Hepatocyte (in vitro differentiated cells): Measurements from ENCODE around the gene PHLPP1. TPM values are rescaled to one million over a fixed set of nuclear protein-coding genes. Genes with fewer than 3 reads are reported as not detected.

ENCODE experiments used
- DNase-seq: peaks from one replicate; pipeline ENCODE4 v3.0.0-alpha.2; 2016; ENCODE audit warnings: low spot score
- H2AFZ ChIP-seq: fragments of 200-600 bp; sonication (generic); 2 replicates; pipeline ENCODE4 v1.6.0; 2016; ENCODE audit warnings: antibody characterized with exemption, mild to moderate bottlenecking
- H3K27ac ChIP-seq: fragments of 200-600 bp; sonication (generic); 2 replicates; pipeline ENCODE4 v1.5.1; 2016; ENCODE audit warnings: mild to moderate bottlenecking
- H3K27me3 ChIP-seq: fragments of 200-600 bp; sonication (generic); 2 replicates; pipeline ENCODE4 v1.6.1; 2016
- H3K36me3 ChIP-seq: fragments of 200-600 bp; sonication (generic); replicated peaks from 2 replicates; pipeline ENCODE4 v1.5.1; 2016; ENCODE audit warnings: low read depth; ENCODE audit not compliant: insufficient read depth
- H3K4me1 ChIP-seq: fragments of 200-600 bp; sonication (generic); 2 replicates; pipeline ENCODE4 v1.5.1; 2016; ENCODE audit warnings: mild to moderate bottlenecking, moderate library complexity; ENCODE audit not compliant: insufficient read depth
- H3K4me2 ChIP-seq: fragments of 200-600 bp; sonication (generic); 2 replicates; pipeline ENCODE4 v1.6.0; 2016
- H3K4me3 ChIP-seq: fragments of 200-600 bp; sonication (generic); 2 replicates; pipeline ENCODE4 v1.5.1; 2016; ENCODE audit warnings: mild to moderate bottlenecking
- H3K79me2 ChIP-seq: fragments of 200-600 bp; sonication (generic); 2 replicates; pipeline ENCODE4 v1.6.0; 2017; ENCODE audit warnings: mild to moderate bottlenecking
- H3K9me2 ChIP-seq: fragments of 200-600 bp; sonication (generic); replicated peaks from 2 replicates; pipeline ENCODE4 v1.6.0; 2017; ENCODE audit warnings: mild to moderate bottlenecking; ENCODE audit not compliant: insufficient read depth
- H3K9me3 ChIP-seq: fragments of 200-600 bp; sonication (generic); 2 replicates; pipeline ENCODE4 v1.5.1; 2016; ENCODE audit warnings: low read depth, mild to moderate bottlenecking
- H4K20me1 ChIP-seq: fragments of 200-600 bp; sonication (generic); 2 replicates; pipeline ENCODE4 v1.6.0; 2016; ENCODE audit warnings: mild to moderate bottlenecking; ENCODE audit not compliant: insufficient read depth, poor library complexity, severe bottlenecking
- EZH2 ChIP-seq: fragments of 200-600 bp; sonication (generic); IDR thresholded peaks from 2 replicates; pipeline ENCODE4 v1.6.1; 2016; ENCODE audit warnings: antibody characterized with exemption, mild to moderate bottlenecking, borderline replicate concordance
- EZH2phosphoT487 ChIP-seq: fragments of 200-600 bp; sonication (generic); IDR thresholded peaks from one replicate; pipeline ENCODE4 v1.6.1; 2018; ENCODE audit warnings: antibody characterized with exemption, mild to moderate bottlenecking, low read depth, moderate library complexity; ENCODE audit not compliant: unreplicated experiment, severe bottlenecking
- WGBS: methylation state at CpG from one replicate; pipeline ENCODE4 v1.1.6; 2016; ENCODE audit warnings: low lambda C conversion rate; ENCODE audit errors: missing lambda C conversion rate; 5-methylcytosine and 5-hydroxymethylcytosine counted together
- polyA plus RNA-seq: library from polyadenylated mRNA; unstranded; fragments of >200 nt; fragmentation: Nextera tagmentation; extraction: Ambion mirVana; gene quantifications from 2 replicates; pipeline ENCODE4 v1.2.1, GENCODE V29; 2016
- total RNA-seq: library from RNA; depleted of rRNA; stranded (reverse); fragments of >200 nt; gene quantifications from 2 replicates; pipeline ENCODE4 v1.2.3, GENCODE V29; 2014
- TF ChIP-seq, protein P1 (sequence below): fragments of 200-600 bp; sonication (generic); IDR thresholded peaks from 2 replicates; pipeline ENCODE4 v1.5.1; 2016; ENCODE audit warnings: antibody characterized with exemption, mild to moderate bottlenecking; ENCODE audit not compliant: poor library complexity

Gene PHLPP1
- total and polyA plus RNA-seq, 2 experiments from 2014 or later: 7.3 to 14.3 TPM

DNA sequence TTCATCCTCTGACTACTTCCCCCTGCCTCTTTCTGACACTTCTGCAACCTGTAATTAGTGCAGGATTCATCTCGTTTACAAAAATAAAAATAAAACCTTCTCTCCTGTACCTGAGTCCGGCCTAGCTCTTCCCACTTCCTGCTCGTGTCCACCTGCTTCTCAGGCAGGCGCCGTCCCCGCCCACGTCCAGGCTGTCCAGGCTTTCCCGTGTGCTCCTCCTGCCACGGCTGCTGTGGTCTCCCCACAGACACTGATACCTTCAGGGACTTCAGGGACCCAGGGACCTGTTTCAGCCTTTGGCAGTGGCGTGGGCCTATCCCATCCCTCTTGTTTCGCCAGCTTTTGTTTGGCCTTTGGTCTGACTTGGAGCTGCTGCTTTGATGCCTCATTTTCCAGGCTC, 272.5 kb downstream of the PHLPP1 start:
- Histone ChIP-seq H3K36me3 (no peaks in the 10 kb centered on the region), H3K27me3 (no peaks in the 10 kb centered on the region), H3K4me3 (no peak overlapping the region), H3K4me2 (no peak overlapping the region), H4K20me1 (no peaks in the 10 kb centered on the region), H3K9me3 (no peaks in the 10 kb centered on the region), H2AFZ (no peak overlapping the region), H3K9me2 (no peaks in the 10 kb centered on the region), H3K4me1 (no peaks in the 10 kb centered on the region), H3K27ac (no peak overlapping the region), H3K79me2 (no peaks in the 10 kb centered on the region)
- WGBS: 91% methylated on average over 11 of the region's 11 CpGs
- no peak for DNase-seq
- TF ChIP-seq, protein P1, sequence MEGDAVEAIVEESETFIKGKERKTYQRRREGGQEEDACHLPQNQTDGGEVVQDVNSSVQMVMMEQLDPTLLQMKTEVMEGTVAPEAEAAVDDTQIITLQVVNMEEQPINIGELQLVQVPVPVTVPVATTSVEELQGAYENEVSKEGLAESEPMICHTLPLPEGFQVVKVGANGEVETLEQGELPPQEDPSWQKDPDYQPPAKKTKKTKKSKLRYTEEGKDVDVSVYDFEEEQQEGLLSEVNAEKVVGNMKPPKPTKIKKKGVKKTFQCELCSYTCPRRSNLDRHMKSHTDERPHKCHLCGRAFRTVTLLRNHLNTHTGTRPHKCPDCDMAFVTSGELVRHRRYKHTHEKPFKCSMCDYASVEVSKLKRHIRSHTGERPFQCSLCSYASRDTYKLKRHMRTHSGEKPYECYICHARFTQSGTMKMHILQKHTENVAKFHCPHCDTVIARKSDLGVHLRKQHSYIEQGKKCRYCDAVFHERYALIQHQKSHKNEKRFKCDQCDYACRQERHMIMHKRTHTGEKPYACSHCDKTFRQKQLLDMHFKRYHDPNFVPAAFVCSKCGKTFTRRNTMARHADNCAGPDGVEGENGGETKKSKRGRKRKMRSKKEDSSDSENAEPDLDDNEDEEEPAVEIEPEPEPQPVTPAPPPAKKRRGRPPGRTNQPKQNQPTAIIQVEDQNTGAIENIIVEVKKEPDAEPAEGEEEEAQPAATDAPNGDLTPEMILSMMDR: no peak
- no peak for TF ChIP-seq EZH2phosphoT487
- TF ChIP-seq EZH2: no peak

DNA sequence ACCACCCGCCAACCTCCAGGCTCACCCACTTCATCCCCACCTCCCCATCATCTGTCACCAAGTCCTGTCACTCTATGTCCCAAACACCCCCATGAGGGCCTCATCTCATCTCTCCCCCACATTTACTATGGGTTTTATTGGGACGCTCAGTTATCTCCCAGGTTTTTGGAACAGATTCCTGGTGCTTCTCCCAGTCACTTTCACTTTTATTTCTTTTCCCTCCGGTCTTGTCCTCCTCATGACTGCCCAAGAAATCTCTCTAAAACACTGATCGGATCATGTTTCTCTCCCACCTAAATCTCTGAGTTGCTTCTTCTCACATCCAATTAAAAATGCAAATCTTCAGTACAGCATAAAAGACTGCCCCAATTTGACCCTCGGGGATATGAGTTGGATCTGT, 273.1 kb downstream of the PHLPP1 start:
- Histone ChIP-seq H3K27ac (no peak overlapping the region), H3K9me3 (no peaks in the 10 kb centered on the region), H4K20me1 (no peaks in the 10 kb centered on the region), H3K4me2 (no peak overlapping the region), H3K36me3 (no peaks in the 10 kb centered on the region), H3K79me2 (no peaks in the 10 kb centered on the region), H3K4me1 (no peaks in the 10 kb centered on the region), H3K9me2 (no peaks in the 10 kb centered on the region), H2AFZ (no peak overlapping the region), H3K4me3 (no peak overlapping the region), H3K27me3 (no peaks in the 10 kb centered on the region)
- 76% methylated on average over 5 of the region's 5 CpGs for WGBS
- TF ChIP-seq EZH2: no peak
- TF ChIP-seq, protein P1: no peak
- no peak for TF ChIP-seq EZH2phosphoT487
- DNase-seq: no peak

DNA sequence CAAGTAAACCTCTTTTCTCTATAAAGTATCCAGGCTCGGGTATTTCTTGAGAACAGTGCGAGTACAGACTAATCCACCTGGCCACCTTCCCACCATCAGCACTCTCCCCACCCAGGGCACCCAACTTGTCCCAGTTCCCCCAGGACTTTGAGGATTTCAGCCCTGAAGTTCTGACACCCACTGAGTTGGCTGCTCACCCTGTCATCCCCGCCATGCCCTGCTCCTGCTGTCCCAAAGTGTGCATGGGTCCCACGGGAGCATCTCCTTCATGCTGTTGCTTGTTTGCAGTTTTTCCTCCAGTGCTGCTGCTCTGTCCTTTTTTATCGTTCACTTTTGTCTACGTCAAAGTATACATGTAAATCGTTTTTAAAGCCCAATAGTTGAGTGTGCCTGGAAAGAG, 273.9 kb downstream of the PHLPP1 start:
- H3K27me3 ChIP-seq: no peaks in the 10 kb centered on the region
- H3K36me3 ChIP-seq: no peaks in the 10 kb centered on the region
- no peaks in the 10 kb centered on the region for H3K79me2 ChIP-seq
- H4K20me1 ChIP-seq: no peaks in the 10 kb centered on the region
- no peak for DNase-seq
- H3K27ac ChIP-seq: no peak overlapping the region
- no peaks in the 10 kb centered on the region for H3K4me1 ChIP-seq
- H3K9me3 ChIP-seq: no peaks in the 10 kb centered on the region
- 83% methylated on average over 7 of the region's 7 CpGs for WGBS
- no peak overlapping the region for H3K4me3 ChIP-seq
- no peak overlapping the region for H3K4me2 ChIP-seq
- H2AFZ ChIP-seq: no peak overlapping the region
- H3K9me2 ChIP-seq: no peaks in the 10 kb centered on the region
- TF ChIP-seq EZH2 (no peak), EZH2phosphoT487 (no peak)
- TF ChIP-seq, protein P1: no peak

DNA sequence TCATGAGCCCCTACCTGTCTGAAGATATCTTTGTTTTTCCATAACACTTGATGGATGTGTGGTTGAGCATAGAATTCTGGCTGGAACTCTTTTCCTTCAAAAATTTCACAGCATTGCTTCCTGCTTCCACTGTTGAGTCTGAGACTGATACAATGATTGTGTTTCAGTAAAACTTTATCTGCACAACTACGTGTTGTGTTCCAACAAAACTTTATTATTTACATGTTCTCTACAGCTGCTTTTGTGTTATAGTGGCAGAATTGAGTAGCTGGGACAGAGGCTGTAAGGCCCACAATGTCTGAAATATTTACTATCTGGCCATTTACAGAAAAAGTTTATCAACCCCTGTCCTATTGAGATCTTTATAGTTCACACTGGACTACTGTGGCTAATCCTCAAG, 275.3 kb downstream of the PHLPP1 start:
- no peaks in the 10 kb centered on the region for H4K20me1 ChIP-seq
- no peak overlapping the region for H3K27ac ChIP-seq
- WGBS: 71% methylated on average over 1 of the region's 1 CpG
- H3K4me3 ChIP-seq: no peak overlapping the region
- no peak for DNase-seq
- H3K9me3 ChIP-seq: no peaks in the 10 kb centered on the region
- TF ChIP-seq EZH2: no peak
- no peak for TF ChIP-seq EZH2phosphoT487
- TF ChIP-seq, protein P1: no peak
- H3K79me2 ChIP-seq: no peaks in the 10 kb centered on the region
- no peak overlapping the region for H3K4me2 ChIP-seq
- no peak overlapping the region for H2AFZ ChIP-seq
- no peaks in the 10 kb centered on the region for H3K4me1 ChIP-seq
- H3K9me2 ChIP-seq: no peaks in the 10 kb centered on the region
- no peaks in the 10 kb centered on the region for H3K27me3 ChIP-seq
- no peaks in the 10 kb centered on the region for H3K36me3 ChIP-seq
